HepG2 (cell line): ENCODE results near the gene WDR37. TPM values are rescaled to one million over a fixed set of nuclear protein-coding genes. Genes with fewer than 3 reads are reported as not detected.

ENCODE experiments used
- CBFB ChIP-seq: sonication (generic); formaldehyde crosslinking; IDR thresholded peaks from 2 replicates; pipeline ENCODE4 v1.4.0; 2020; ENCODE audit warnings: missing genetic modification reagents
- E2F1 ChIP-seq: sonication (generic); formaldehyde crosslinking; IDR thresholded peaks from 2 replicates; pipeline ENCODE4 v1.5.0; 2020; ENCODE audit warnings: missing genetic modification reagents
- KLF12 ChIP-seq: sonication (generic); formaldehyde crosslinking; IDR thresholded peaks from 2 replicates; pipeline ENCODE4 v1.4.0; 2020; ENCODE audit warnings: missing genetic modification reagents, borderline replicate concordance
- SMC3 ChIP-seq: IDR thresholded peaks from 2 replicates; pipeline ENCODE4 v1.6.1; 2011; ENCODE audit warnings: low read length, improper control_type of control experiment
- SNAI1 ChIP-seq: sonication (generic); formaldehyde crosslinking; IDR thresholded peaks from 2 replicates; pipeline ENCODE4 v1.5.0; 2020; ENCODE audit warnings: mild to moderate bottlenecking, missing genetic modification reagents, borderline replicate concordance
- SP1 ChIP-seq, 2 experiments: fragments of 450-650 bp in 1 of 2; sonication (generic) in 1 of 2; formaldehyde crosslinking in 1 of 2; IDR thresholded peaks; 2 replicates each; pipeline versions ENCODE4 v1.4.0 to v1.6.1; 2016 to 2020; ENCODE audit warnings: missing genetic modification reagents in 1 of 2
- ZBED4 ChIP-seq: sonication (generic); formaldehyde crosslinking; IDR thresholded peaks from 2 replicates; pipeline ENCODE4 v1.4.0; 2020; ENCODE audit warnings: missing genetic modification reagents, borderline replicate concordance
- ZC3H13 ChIP-seq: sonication (generic); formaldehyde crosslinking; IDR thresholded peaks from 2 replicates; pipeline ENCODE4 v1.8.1; 2023; ENCODE audit warnings: mild to moderate bottlenecking, missing genetic modification reagents, moderate library complexity
- ZNF609 ChIP-seq: sonication (generic); formaldehyde crosslinking; IDR thresholded peaks from 2 replicates; pipeline ENCODE4 v1.4.0; 2020; ENCODE audit warnings: mild to moderate bottlenecking, missing genetic modification reagents, borderline replicate concordance
- ZNF788 ChIP-seq: sonication (generic); formaldehyde crosslinking; IDR thresholded peaks from 2 replicates; pipeline ENCODE4 v1.5.0; 2020; ENCODE audit warnings: mild to moderate bottlenecking, missing genetic modification reagents, borderline replicate concordance
- ZSCAN9 ChIP-seq: IDR thresholded peaks from 2 replicates; pipeline ENCODE4 v1.6.1; 2016; ENCODE audit warnings: borderline replicate concordance
- polyA plus RNA-seq, 8 experiments: library from polyadenylated mRNA; depleted of rRNA in 3 of 8; stranded (reverse) in 7 of 8; unstranded in 1 of 8; fragments of >200 nt; fragmentation: Illumina TruSeq in 4 of 8; extraction: Trizol in 4 of 8; gene quantifications; 2 replicates each; pipeline versions ENCODE4 v1.2.1 to v1.2.3, GENCODE V29; 2011 to 2016; ENCODE audit warnings: low read depth in 4 of 8, missing spikeins in 1 of 8, mixed read lengths in 1 of 8; ENCODE audit not compliant: insufficient read depth in 1 of 8
- total RNA-seq, 5 experiments: library from RNA; depleted of rRNA; stranded (reverse); fragments of >200 nt; fragmentation: Illumina TruSeq; extraction: Trizol; gene quantifications; 2 replicates each; pipeline ENCODE4 v1.2.3, GENCODE V29; 2016; ENCODE audit warnings: low read depth in 1 of 5

WDR37 gene
- total and polyA plus RNA-seq, 2 of the 13 experiments (the other 11 are each of a cell fraction or from before 2014, with no cell fraction given) = 5.9 to 7.5 TPM

- TF ChIP-seq ZBED4 (CRISPR knock-in tag) (peak; percentile 41; the same call in 1 of the 2 replicates), KLF12 (peak; percentile 55; the same call in 1 of the 2 replicates), SP1 (IDR thresholded peaks at IDR 0.05) (no peak), SP1 (CRISPR knock-in tag; IDR thresholded peaks at IDR 0.05) (0 out of 2 replicates have a peak, but pooled peaks have one; percentile 48), SMC3 (no peak), E2F1 (CRISPR knock-in tag) (0 out of 2 replicates have a peak, but pooled peaks have one; percentile 48), CBFB (CRISPR knock-in tag) (peak; percentile 62), SNAI1 (no peak), ZNF609 (CRISPR knock-in tag) (peak; percentile 64), ZSCAN9 (CRISPR knock-in tag) (0 out of 2 replicates have a peak, but pooled peaks have one; percentile 30), ZNF788 (CRISPR knock-in tag) (peak; percentile 5; the same call in 1 of the 2 replicates), ZC3H13 (CRISPR knock-in tag) (peak; percentile 73; the same call in 1 of the 2 replicates)
Measured at GRCh38 chr10:1056326-1057105, at the start of gene WDR37 (continued).
